Epidermal melanocyte (primary cell): ENCODE data around the gene PSMD9.

Experiments
- DNase-seq: peaks from one replicate; pipeline ENCODE4 v3.0.0; 2011; ENCODE audit warnings: low spot score; ENCODE audit not compliant: insufficient read length

The PSMD9 gene

GRCh38 chr12:121955258-121956237 is 67.0 kb downstream of the PSMD9 start:
- DNase-seq: no peak

DNA sequence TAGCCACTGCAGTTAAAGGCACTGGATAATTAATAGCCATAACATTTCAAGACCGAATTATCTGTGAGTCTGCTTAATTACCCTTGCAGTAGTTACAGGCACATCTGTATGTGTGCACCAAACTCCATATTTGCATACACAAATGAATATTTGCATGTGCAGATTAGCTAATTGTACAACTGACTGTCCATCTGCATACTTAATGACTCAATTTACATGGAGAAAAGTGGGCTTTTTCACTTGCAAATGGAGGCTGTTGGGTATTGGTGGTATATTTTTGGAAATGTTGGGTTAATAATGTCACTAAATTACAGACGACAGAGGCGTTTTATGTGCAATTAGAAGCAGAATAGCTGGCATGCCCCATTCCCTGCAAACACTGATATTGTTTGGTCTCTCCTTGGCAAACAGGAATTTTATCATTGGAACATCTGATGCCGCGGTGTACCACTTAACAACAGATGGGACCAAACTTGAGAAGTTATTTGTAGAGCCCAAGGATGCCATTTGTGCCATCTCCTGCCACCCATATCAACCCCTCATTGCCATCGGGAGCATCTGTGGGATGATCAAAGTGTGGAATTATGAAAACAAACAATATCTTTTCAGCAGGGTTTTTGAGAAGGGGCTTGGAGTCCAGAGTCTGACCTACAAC is 69.4 kb downstream of the PSMD9 start:
- no peak for DNase-seq

GRCh38 chr12:121958541-121959240 is 70.1 kb downstream of the PSMD9 start:
- DNase-seq: no peak

GRCh38 chr12:121960541-121960940 is 72.0 kb downstream of the PSMD9 start:
- DNase-seq: no peak

GRCh38 chr12:121961195-121961879 is 72.7 kb downstream of the PSMD9 start:
- DNase-seq: no peak

GRCh38 chr12:121963341-121964018 is 74.9 kb downstream of the PSMD9 start:
- DNase-seq: no peak

DNA sequence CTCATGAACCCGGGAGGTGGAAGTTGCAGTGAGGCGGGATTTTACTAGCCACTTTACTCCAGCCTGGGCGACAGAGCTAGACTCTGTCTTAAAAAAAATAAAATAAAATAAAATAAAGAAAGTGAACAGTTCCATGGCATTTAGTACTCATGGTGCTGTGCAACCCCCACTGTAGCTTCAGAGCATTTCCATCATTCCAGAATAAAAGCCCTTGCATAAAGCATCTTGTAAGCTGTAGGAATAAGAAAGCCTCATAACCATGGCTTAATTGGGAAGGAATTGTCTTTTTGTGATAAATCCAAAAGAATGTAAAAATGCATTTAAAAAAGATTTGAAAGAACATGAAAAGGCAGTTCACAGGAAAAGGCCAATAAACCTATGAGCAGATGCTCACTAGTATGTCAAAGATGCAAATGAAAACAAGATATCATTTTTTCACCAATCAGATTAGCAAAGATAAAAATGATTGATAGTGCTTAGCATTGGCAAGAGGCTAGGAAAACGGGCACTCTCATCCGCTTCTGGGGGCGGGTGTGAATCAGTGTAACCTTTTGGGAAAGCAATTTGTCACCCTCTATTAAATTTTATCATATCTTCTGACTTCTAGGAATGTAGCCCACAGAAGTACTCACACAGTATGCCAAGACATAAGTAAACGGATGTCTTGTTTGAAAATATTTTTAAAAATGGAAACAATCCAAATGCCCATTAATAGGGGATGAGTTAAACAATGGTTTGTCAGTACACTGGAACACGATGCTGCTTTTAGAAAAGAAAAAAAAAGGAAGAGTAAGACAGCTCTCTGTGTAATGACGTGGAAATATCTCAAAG is 76.4 kb downstream of the PSMD9 start:
- DNase-seq: no peak

- DNase-seq: no peak
Measured at GRCh38 chr12:121966959-121967358, 78.4 kb downstream of the PSMD9 start.
